OCI-LY3 (cell line): ENCODE data around the gene CNGA2.

Source experiments
- H2AFZ ChIP-seq: fragments of 200-600, 300-600 bp; shearing (Covaris generic); 2 replicates; pipeline ENCODE4 v1.6.0; 2014; ENCODE audit warnings: antibody characterized with exemption, low read depth, low read length
- H3K27ac ChIP-seq: fragments of 200-600, 300-600 bp; sonication (generic); 2 replicates; pipeline ENCODE4 v1.5.1; 2014; ENCODE audit warnings: mild to moderate bottlenecking, low read length, moderate library complexity, mixed read lengths
- H3K27me3 ChIP-seq: fragments of 200-600, 300-600 bp; sonication (generic); 2 replicates; pipeline ENCODE4 v1.6.1; 2014; ENCODE audit warnings: low read depth, low read length, mixed read lengths
- H3K36me3 ChIP-seq: fragments of 200-600, 300-600 bp; sonication (generic); replicated peaks from 2 replicates; pipeline ENCODE3; 2014; ENCODE audit warnings: low read depth, low read length, mixed read lengths
- H3K4me1 ChIP-seq: fragments of 300-600, 200-600 bp; sonication (generic); 2 replicates; pipeline ENCODE4 v1.6.1; 2014; ENCODE audit warnings: low read length, mixed read lengths
- H3K4me2 ChIP-seq: fragments of 200-600, 300-600 bp; sonication (generic); 2 replicates; pipeline ENCODE4 v1.6.1; 2014; ENCODE audit warnings: low read length, mixed read lengths
- H3K4me3 ChIP-seq: fragments of 300-600, 200-600 bp; sonication (generic); 2 replicates; pipeline ENCODE4 v1.5.1; 2014; ENCODE audit warnings: antibody characterized with exemption, mild to moderate bottlenecking, low read length, moderate library complexity
- H3K79me2 ChIP-seq: fragments of 300-600, 200-600 bp; shearing (Covaris generic); 2 replicates; pipeline ENCODE4 v1.6.1; 2014; ENCODE audit warnings: mild to moderate bottlenecking, low read length, mixed read lengths
- H3K9ac ChIP-seq: fragments of 300-600, 200-600 bp; shearing (Covaris generic); 2 replicates; pipeline ENCODE4 v1.6.0; 2014; ENCODE audit warnings: mild to moderate bottlenecking, low read length, moderate library complexity
- H3K9me3 ChIP-seq: fragments of 200-600, 300-600 bp; shearing (Covaris generic); 2 replicates; pipeline ENCODE4 v1.6.1; 2014; ENCODE audit warnings: low read length, mixed read lengths; ENCODE audit not compliant: insufficient read depth
- H4K20me1 ChIP-seq: fragments of 200-600, 300-600 bp; sonication (generic); 2 replicates; pipeline ENCODE4 v1.6.1; 2016; ENCODE audit warnings: low read length, mixed read lengths; ENCODE audit not compliant: insufficient read depth
- CTCF ChIP-seq: fragments of 200-600, 300-600 bp; sonication (generic); IDR thresholded peaks from 2 replicates; pipeline ENCODE4 v1.5.1; 2014; ENCODE audit warnings: antibody characterized with exemption, low read length, low read depth
- EZH2phosphoT487 ChIP-seq: fragments of 200-600 bp; shearing (Covaris generic); IDR thresholded peaks from 2 replicates; pipeline ENCODE4 v1.6.1; 2018; ENCODE audit warnings: antibody characterized with exemption, mixed run types, low read depth

CNGA2 gene

GRCh38 chrX:151735219-151735618, 673 bp downstream of the CNGA2 start:
- Histone ChIP-seq H4K20me1 (no peaks in the 10 kb centered on the region), H3K9ac (no peak overlapping the region), H3K27me3 (no peaks in the 10 kb centered on the region), H3K4me1 (no peaks in the 10 kb centered on the region), H3K4me2 (no peak overlapping the region), H3K79me2 (no peaks in the 10 kb centered on the region), H3K27ac (no peak overlapping the region), H3K4me3 (no peak overlapping the region), H2AFZ (no peak overlapping the region), H3K36me3 (no peaks in the 10 kb centered on the region), H3K9me3 (no peaks in the 10 kb centered on the region)
- TF ChIP-seq CTCF = no peak
- no peak for TF ChIP-seq EZH2phosphoT487

- Histone ChIP-seq H3K79me2 (no peaks in the 10 kb centered on the region), H3K9ac (no peak overlapping the region), H3K4me1 (no peaks in the 10 kb centered on the region), H3K4me2 (no peak overlapping the region), H3K27me3 (no peaks in the 10 kb centered on the region), H3K27ac (no peak overlapping the region), H4K20me1 (no peaks in the 10 kb centered on the region), H2AFZ (no peak overlapping the region), H3K9me3 (no peaks in the 10 kb centered on the region), H3K36me3 (no peaks in the 10 kb centered on the region), H3K4me3 (no peak overlapping the region)
- TF ChIP-seq EZH2phosphoT487 (no peak), CTCF (no peak)
Observed at GRCh38 chrX:151736685-151737084, 2.1 kb downstream of the CNGA2 start.

- Histone ChIP-seq H2AFZ (no peak overlapping the region), H3K27ac (no peak overlapping the region), H3K9ac (no peak overlapping the region), H3K27me3 (no peaks in the 10 kb centered on the region), H3K4me2 (no peak overlapping the region), H3K4me1 (no peaks in the 10 kb centered on the region), H4K20me1 (no peaks in the 10 kb centered on the region), H3K79me2 (no peaks in the 10 kb centered on the region), H3K36me3 (no peaks in the 10 kb centered on the region), H3K9me3 (no peaks in the 10 kb centered on the region), H3K4me3 (no peak overlapping the region)
- TF ChIP-seq EZH2phosphoT487 (no peak), CTCF (no peak)
Observed at GRCh38 chrX:151737494-151737893, 2.9 kb downstream of the CNGA2 start.

GRCh38 chrX:151738751-151739150, 4.2 kb downstream of the CNGA2 start:
- no peaks in the 10 kb centered on the region for H3K79me2 ChIP-seq
- H3K27ac ChIP-seq = no peak overlapping the region
- no peak overlapping the region for H3K4me2 ChIP-seq
- H3K27me3 ChIP-seq = no peaks in the 10 kb centered on the region
- no peaks in the 10 kb centered on the region for H3K4me1 ChIP-seq
- H2AFZ ChIP-seq = no peak overlapping the region
- no peak overlapping the region for H3K9ac ChIP-seq
- H4K20me1 ChIP-seq = no peaks in the 10 kb centered on the region
- no peaks in the 10 kb centered on the region for H3K9me3 ChIP-seq
- no peaks in the 10 kb centered on the region for H3K36me3 ChIP-seq
- TF ChIP-seq EZH2phosphoT487 (no peak), CTCF (no peak)
- no peak overlapping the region for H3K4me3 ChIP-seq
